Colonic mucosa (tissue), 4 donors: Measurements from ENCODE around the gene TRAF2. TPM values are rescaled to one million over a fixed set of nuclear protein-coding genes. Genes with fewer than 3 reads are reported as not detected.

ENCODE experiments used
- DNase-seq: peaks from one replicate; pipeline ENCODE4 v3.0.0-alpha.2; 2020
- H3K27ac ChIP-seq: fragments of 200-600 bp; one replicate; pipeline ENCODE4 v1.8.0; 2021
- H3K27me3 ChIP-seq: fragments of 200-600 bp; one replicate; pipeline ENCODE4 v1.8.0; 2021
- H3K36me3 ChIP-seq: fragments of 200-600 bp; one replicate; pipeline ENCODE4 v1.8.0; 2021
- H3K4me1 ChIP-seq: fragments of 200-600 bp; one replicate; pipeline ENCODE4 v1.8.0; 2021; ENCODE audit warnings: mild to moderate bottlenecking
- H3K4me3 ChIP-seq: fragments of 200-600 bp; one replicate; pipeline ENCODE4 v1.8.0; 2021
- H3K9ac ChIP-seq, 2 donors: one replicate each; pipeline ENCODE4 v1.7.0; 2013; ENCODE audit warnings: control low read depth in 2 of 2, low read depth in 2 of 2, low read length in 2 of 2
- H3K9me3 ChIP-seq: fragments of 200-600 bp; one replicate; pipeline ENCODE4 v1.8.0; 2021
- CTCF ChIP-seq: fragments of 200-600 bp; IDR thresholded peaks from one replicate; pipeline ENCODE4 v1.8.0; 2022; ENCODE audit warnings: antibody characterized with exemption, mild to moderate bottlenecking
- intact Hi-C: fragments of 100-400 bp; cut with DNase I; formaldehyde crosslinking; loops from one replicate; pipeline ENCODE4 v1.14.1; 2022
- total RNA-seq, 2 donors: library from RNA; stranded (reverse); fragmentation: NEBNext Ultra II Directional in 1 of 2; extraction: Animal tissue kit (Norgen Biotek cat#: 25700) in 1 of 2; gene quantifications; one replicate each; pipeline ENCODE4 v1.2.1, GENCODE V29; 2021
- donor health status: healthy.
- donor health status: DM: no; HTN: no; CAD: no.
- donor health status: DM: no; HTN: no; CAD: no.

TRAF2 gene
- total RNA-seq, 2 donors from 2014 or later: 22.4 to 50.6 TPM

- Histone ChIP-seq H3K36me3 (peaks cover 1% of the 10 kb centered on the region), H3K4me1 (peaks cover 29% of the 10 kb centered on the region), H3K27ac (peak overlapping the region; percentile 99), H3K27me3 (no peaks in the 10 kb centered on the region), H3K4me3 (peak overlapping the region; percentile 8), H3K9ac (peak overlapping the region; percentile 73 to 97), H3K9me3 (no peaks in the 10 kb centered on the region)
- TF ChIP-seq CTCF: no peak
- peak; percentile 95 for DNase-seq
- intact Hi-C loops: no loop called here
Measured at GRCh38 chr9:136902259-136902821, 16.0 kb downstream of the TRAF2 start.

- Histone ChIP-seq H3K27me3 (no peaks in the 10 kb centered on the region), H3K27ac (peak overlapping the region; percentile 99), H3K9me3 (no peaks in the 10 kb centered on the region), H3K4me3 (no peak overlapping the region), H3K9ac (peak overlapping the region; percentile 47 to 97), H3K4me1 (peaks cover 29% of the 10 kb centered on the region), H3K36me3 (peaks cover 9% of the 10 kb centered on the region)
- TF ChIP-seq CTCF: no peak
- no peak for DNase-seq
- intact Hi-C loops: no loop called here
Measured at GRCh38 chr9:136903041-136903554, 16.8 kb downstream of the TRAF2 start.

DNA sequence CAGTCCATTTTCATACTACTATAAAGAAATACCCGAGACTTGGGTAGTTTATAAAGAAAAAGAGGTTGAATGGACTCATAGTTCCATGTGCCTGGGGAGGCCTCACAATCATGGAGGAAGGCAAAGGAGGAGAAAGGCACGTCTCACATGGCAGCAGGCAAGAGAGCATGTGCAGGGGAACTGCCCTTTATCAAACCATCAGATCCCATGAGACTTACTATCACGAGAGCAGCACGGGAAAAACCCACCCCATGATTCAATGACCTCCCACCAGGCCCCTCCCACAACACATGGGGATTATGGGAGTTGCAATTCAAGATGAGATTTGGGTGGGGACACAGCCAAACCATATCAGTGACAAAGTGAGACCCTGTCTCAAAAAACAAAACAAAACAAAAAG, 19.9 kb downstream of the TRAF2 start:
- intact Hi-C loops: no loop called here

DNA sequence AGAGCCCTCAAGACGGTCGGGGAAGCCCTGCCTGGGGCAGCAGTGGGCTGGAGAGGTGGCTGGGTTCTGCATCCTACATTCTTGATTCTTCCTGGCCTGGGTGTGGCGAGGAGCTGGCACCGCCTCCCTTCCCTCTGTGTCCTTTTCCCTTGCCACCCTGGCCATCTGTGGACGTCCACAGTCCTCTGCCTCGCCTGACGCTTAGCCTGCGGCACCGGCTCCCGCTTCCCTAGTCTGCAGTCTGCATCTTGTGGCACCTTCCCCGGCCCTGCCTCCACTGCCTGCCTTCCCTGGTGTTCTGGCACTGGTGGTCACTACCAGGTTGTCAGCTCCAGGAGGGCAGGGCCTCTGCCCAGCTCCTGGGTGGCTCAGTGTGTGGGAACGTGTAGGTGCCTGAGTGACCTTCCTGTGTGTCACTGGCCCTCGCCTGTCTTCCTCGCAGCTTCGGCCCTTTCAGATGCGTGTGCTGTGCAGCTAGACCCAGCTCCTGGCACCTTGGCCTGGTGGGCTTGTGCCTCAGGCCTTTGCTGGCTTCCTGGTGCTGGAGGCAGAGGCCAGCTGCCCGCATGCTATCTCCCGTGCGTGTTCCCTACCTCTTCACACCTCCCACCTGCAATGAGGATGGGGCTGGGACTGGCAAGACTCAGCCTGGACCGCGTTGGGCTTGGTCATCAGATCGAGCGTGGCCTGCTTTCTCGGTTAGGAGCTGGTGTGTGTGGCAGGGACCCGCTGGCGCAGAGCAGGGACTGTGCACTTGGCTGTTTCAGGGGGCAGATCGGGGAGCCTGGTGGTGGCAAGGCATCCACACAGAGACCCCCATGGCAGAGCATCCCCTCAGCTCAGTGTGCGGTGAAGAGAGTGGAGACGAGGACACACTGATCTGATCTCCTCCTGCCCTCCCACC, 20.9 kb downstream of the TRAF2 start:
- no peak for DNase-seq
- Histone ChIP-seq H3K4me3 (no peak overlapping the region), H3K4me1 (peaks cover 8% of the 10 kb centered on the region), H3K27me3 (no peaks in the 10 kb centered on the region), H3K9ac (no peak overlapping the region), H3K36me3 (peaks cover 10% of the 10 kb centered on the region), H3K27ac (no peak overlapping the region), H3K9me3 (no peaks in the 10 kb centered on the region)
- intact Hi-C loops: no loop called here
- TF ChIP-seq CTCF: no peak

More for the DNA sequence above, 19.9 kb downstream of the TRAF2 start:
- DNase-seq: no peak
- peaks cover 18% of the 10 kb centered on the region for H3K4me1 ChIP-seq
- no peaks in the 10 kb centered on the region for H3K9me3 ChIP-seq
- no peak for TF ChIP-seq CTCF
- no peak overlapping the region for H3K9ac ChIP-seq
- H3K36me3 ChIP-seq: peaks cover 10% of the 10 kb centered on the region
- H3K27me3 ChIP-seq: no peaks in the 10 kb centered on the region
- no peak overlapping the region for H3K4me3 ChIP-seq
- H3K27ac ChIP-seq: no peak overlapping the region

DNA sequence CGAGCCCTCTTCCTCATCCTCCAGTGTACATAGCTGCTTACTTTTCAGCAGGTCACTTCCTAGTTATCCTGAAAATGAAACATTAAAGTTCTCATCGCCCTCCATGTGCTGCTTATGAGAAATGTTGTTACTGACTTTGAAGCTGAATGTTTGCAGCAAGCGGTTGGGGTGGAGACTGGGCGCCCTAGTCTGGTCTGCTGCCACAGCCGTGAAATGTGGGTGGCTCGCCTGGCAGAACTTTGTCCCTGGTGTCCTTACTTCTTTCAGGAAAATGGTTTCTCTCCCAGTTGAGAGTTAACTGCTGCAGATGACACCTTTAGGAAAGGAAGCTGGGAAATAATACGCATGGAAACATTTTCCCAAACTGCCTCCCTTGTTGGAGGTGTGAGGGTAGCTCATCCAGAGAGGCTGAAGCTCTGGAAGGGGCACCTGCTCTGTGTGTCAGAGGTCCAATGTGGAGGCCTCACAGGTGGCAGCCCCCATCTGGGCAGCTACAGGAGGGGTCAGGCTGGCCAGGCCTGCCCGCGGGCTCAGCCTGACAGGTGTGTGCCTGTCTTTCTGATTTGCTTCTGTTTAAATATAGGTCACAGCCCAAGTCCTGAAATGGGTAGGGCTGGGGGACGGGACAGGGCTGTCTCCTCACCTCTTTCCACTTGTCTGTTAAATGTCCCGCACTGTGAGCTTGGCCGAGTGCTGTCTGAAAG, 24.0 kb downstream of the TRAF2 start:
- H3K36me3 ChIP-seq: peaks cover 10% of the 10 kb centered on the region
- H3K4me3 ChIP-seq: no peak overlapping the region
- H3K27ac ChIP-seq: no peak overlapping the region
- no peaks in the 10 kb centered on the region for H3K9me3 ChIP-seq
- no peaks in the 10 kb centered on the region for H3K4me1 ChIP-seq
- no peak for TF ChIP-seq CTCF
- H3K9ac ChIP-seq: no peak overlapping the region
- no peaks in the 10 kb centered on the region for H3K27me3 ChIP-seq
- no peak for DNase-seq
- intact Hi-C loops: no loop called here
